HL-60/S4 (cell line): ENCODE data around the gene CDCA5.

Experiments used
- in situ Hi-C: fragments of 300-500 bp; cut with MboI; formaldehyde crosslinking; loops from 2 replicates; pipeline ENCODE4 v1.14.3; 2022; ENCODE audit warnings: low sequenced_read_pairs

The CDCA5 gene, protein sequence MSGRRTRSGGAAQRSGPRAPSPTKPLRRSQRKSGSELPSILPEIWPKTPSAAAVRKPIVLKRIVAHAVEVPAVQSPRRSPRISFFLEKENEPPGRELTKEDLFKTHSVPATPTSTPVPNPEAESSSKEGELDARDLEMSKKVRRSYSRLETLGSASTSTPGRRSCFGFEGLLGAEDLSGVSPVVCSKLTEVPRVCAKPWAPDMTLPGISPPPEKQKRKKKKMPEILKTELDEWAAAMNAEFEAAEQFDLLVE

DNA sequence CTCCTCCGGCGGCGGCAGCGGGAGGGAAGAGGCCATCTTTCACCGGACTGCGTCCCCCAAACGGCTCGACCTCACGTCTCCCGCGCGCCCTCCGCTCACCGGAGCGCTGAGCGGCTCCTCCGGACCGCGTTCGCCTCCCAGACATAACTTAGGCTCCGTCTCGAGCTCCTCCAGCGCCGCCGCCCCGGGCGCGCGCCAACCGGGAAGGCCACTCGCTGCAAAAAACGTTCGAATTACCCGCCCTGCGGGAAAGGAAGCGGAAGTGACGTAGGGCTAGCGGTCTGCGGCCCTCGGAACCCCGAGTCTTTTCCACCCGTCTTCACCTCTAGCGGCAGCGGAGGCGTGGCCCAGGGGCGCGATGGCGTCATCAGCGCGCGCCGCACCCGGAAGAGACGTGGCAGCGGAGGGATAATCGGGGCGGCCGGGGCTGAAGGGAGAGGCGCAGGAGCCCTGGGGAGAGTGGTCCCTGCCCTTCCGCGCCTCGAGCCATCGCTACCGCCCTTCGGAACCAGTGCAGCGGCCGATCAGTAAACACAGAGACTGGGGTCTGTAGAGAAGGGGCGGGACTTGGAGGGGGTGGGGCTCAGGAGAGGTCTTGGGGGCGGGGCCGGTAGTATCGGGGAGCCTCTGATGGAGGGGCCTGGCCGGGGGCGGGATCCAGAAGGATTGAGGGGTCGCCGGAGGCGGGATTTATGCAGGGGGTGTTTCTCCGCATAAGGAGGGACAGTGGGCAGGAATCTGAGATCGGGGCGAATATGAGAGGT, at the start of gene CDCA5, which contains the start of gene ZFPL1:
Gene CDCA5 (minus strand): TSS at position 207 of the 764 bp plus-strand sequence. CDS start 62 bp downstream, at position 145.
Gene ZFPL1 (plus strand): TSS at position 389 of the 764 bp plus-strand sequence. CDS start 477 bp downstream, outside the sequence.
- in situ Hi-C loops, result loop anchor here (5.0 kb wide), 1 partner anchor 57 kb away; the partner anchor contains the start of gene SNX15

DNA sequence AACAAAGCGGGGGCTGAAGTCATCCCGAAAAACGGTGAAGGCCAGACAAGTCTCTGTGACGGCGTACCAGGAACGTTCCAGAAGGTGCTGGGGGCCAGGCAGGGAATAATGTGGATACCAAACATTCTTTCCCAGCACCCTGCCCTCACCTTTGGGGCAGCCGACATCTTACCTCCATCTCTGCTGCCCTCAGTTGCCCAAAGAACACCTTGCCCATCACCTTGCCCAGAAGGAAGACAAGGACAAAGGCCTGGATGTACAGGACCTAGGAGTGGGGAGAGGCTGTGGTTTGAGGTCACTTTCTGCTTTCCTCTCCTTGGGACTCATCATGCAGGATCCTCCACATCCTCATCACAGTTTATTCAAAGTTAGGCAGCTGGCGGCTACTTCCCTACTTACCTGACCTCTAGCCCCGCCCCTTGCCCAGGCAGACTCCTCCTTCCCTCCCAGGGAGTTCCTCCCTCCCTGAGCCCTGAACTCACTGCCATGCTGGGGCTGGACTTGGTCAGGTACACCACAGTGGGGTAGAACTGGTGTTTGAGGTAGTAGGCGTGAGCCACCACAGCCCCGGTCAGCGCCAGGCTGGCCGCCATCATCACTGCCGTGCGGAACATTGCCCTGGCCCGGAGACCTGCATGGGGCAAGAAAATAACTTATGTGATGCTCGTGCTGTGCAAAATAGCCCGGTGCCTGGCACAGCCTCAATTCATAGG, 49.3 kb upstream of the CDCA5 start:
- in situ Hi-C loops, result no loop called here

DNA sequence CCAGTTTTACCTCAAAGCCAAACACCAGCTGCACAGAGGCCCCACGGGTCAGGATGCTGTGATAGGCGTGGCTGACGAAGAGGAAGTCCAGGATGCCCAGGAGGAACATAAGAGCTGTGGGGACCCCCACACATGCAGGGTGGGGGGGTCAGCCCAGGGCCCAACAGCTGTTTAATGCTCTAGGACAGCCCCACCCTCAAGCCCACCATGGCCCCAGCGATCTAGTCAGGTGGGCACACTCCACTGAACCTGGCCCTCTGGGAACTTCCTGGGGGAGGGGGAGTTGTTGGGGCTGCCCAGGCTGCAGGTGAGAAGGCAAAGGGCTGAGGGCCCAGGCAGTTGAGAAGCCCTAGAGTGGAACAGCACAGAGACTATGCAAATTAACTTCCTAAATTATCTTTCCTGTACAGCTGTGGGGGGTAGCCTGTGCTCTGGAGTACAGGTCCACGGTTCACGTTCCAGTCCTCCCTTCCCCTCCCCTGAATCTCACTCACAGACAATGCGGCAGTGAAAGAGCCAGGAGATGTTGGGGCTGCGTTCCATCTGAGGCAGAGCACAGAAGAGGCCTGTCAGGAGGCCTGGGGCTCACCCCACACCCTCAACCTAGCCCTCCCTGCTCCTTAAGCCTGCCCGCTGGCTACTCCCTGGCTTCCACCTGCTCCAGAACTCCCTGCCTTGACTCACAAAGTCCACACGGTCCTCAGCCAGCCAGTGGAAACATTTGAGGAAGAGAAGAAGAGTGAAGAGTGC, 48.6 kb upstream of the CDCA5 start:
- in situ Hi-C loops, result no loop called here

DNA sequence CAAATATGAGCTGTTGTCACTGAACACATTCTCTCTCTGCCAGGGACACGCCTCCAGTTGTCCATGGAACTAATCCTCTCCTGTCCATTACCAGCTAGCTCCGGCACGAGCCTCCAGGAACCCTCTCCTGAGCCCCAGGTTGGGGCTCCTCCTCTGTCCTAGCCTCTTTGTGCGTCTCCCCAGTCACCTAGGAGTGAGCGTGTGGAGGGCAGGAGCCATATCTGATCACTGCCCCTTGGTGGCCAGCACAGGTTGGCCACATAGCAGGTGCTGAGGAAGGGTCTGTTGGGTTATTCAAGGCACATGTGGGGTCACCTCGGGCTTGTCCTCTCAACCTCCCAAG, 48.0 kb upstream of the CDCA5 start:
- in situ Hi-C loops, result no loop called here

DNA sequence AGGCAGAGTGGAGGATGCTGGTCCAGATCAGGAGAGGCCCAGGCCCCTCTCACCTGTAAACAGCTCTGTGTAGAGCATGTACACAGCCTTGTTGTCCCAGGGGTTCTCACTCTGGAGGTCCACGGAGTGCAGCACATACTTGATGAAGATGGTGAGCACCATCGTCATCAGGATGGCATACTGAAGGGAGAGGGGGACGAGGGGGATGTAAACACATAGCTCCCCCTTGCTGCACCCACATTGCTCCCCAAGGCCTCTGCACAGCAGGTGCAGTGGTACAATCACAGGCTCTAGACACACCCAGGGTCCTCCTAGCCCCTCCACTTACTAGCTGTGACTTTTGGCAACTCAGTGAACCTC, 47.6 kb upstream of the CDCA5 start:
- in situ Hi-C loops, result no loop called here

DNA sequence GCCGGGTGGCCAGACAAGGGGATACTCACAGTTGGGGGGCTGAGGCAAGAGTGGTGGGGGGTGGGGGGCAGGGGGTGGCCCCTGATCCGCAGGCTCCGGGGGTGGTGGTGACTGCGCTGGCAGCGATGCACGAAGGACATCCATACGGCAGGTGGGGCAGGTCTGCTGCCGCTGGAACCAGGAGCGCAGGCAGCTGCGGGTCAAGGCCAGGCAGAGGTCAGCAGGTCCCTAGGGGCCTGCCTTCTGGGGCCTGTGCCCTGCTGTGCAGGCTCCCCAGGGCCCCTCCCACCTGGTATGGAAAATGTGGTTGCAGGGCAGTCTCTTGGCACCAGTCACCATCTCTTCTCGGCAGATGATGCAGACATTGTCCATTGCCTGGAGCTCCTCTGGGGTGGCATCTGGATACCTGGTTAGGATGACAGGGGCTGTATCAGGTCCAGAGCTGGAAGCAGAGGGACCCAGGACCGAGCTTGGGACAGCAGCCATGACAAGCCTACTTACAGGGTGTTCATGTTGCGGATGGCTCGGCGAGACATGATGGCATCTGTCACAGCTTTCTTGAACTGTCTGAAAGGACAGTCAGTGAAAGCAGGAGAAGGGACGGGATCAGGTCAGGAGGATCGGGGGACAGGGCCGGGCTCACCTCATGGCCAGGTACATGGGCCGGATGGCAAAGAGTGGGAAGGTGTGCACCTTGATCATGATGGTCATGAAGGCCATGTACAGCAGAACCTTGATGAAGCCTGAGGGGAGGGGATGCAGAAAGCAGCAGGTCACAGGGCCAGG, 47.0 kb upstream of the CDCA5 start:
- in situ Hi-C loops, result no loop called here

DNA sequence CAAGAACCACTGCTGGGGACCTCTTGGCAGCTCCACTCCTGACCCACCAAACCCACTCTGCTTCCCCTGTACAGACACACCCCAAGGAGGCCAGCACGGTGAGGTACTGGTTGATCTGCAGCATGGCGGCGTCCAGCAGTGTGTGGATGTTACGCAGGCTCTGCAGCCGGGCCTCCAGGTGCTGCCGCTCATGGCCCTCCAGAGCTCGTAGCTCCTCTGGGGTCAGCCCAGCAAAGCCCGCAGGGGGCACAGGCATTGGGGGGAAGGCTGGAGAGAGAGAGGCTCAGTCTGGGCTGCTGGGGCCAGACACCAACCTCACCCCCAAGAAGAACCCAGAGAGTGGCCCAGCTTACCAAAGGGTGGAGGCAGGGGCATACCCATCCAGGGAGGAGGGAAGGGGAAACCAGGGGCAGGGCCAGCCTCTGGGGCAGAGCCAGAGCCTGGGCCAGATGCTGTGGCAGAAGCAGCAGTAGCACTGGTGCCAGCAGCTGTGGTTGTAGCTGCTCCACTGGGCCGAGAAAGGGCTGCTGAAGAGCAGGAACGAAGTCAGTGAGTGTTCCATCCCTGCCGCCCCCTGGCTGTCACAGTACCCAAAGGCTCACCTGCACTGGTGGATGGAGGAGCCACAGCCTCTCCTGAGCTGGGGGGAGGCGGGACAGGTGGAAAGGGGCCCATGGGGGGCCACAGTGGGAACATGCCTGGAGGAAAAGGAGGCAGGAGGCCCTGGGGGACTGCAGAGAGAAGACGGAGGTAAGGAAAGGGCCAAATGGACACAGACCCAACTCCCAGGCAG, 46.0 kb upstream of the CDCA5 start:
- in situ Hi-C loops, result no loop called here

DNA sequence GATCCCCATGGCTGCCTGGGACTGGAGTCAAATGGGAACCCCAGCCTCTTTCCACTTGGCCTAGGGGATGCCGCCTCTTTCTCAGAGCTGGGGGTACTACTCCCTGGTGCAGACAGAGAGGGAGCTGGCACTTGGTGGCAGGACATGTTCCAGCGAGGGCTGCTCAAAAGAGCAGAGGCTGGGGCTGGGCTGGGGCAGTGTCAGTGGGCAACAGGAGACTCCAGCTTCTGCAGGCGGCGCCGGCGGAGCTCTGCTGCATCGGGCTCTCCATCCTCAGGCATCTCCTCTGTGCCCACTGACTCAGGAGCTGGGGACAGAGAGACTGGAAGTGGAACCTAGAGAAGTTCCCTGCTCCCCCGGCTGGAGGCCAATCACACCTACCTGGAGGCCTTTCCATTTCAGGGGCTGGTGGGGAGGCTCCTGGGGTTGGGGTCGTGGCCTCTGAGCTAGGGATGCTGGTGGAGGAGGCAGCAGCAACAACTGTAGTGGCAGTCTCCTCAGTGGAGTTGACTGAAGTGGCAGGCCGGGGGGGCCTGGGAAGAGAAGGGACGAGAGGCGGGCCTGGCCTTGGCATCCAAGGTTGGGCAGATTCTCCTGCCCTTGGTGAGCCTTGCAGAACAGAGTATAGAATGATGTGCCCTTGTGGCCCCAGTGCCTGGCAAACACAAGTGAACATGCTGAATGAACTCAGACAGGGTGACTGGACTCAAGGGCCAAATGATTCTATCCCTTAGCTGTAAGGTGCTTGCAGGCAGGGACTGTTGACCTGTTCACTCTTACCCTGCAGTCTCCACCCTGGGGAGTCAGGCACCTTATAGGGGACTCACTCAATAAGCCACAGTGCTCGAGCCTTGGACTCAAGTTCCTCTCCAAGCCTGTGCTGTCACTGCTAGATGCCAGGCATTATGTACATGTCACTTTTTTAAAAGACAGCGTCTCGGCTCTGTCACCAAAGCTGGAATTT, 44.6 kb upstream of the CDCA5 start:
- in situ Hi-C loops, result no loop called here

DNA sequence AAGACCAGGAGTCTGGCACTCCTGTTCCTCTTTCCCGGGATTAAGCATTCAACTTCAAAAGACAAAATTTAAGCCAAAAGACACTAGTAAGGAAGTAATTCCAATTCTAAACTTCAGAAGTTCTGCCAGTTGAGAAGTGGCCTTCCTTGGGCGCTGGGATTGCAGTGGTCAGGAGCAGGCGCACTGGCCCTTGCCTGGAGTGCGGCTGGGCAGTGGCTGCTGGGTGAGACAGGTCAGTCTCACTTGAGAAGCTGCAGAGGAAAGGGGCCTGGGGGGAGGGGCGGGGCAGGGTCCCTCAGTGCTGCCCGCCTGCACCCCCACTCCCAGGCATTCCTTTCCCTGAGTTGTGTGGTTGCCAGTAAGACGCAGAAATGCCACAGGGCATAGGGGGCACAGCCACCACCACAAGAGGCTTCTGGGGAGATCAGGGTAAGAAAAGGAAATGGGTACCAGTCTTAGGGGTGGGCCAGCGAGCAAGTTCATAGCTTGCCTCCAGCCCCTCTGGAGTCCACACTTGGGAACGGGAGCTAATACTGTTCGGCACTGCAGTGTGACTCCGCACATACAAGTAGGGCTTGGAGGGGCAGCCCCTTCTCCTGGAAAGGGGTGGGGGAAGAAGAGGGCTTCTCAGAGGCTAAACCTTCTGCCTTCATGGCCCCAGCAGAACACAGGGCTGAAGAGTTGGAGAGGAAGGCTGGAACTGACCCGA, 43.8 kb upstream of the CDCA5 start:
- in situ Hi-C loops, result no loop called here

DNA sequence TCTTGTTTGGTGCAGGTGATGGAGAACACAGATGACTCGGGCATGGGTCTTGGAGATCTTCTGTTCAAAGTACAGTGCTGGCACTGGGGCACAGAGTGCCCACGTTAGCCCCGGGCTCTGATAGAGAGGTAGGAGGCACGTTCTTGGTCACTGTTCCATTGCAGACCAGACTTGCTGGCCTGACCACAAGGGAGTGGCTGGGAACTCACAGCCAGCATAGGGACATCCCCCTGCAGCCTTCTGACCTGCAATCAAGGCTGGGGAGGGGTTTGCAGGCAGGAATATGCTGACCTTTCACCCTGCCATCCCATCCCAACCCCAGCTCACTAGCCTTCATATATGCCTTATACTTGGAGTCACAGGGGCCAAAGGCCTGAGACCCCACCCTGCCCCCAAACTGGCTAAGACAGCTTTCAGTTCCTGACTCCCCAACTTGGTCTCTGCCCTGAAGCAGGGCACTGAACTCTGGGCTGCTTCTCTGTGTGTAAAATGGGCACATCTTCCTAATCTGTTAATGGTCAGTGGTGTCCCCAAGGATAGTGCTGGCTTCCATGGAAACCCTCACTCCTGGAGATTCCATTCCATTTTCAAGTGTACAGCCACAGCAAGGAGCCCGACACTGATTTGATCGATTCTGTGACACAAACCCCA, 42.9 kb upstream of the CDCA5 start:
- in situ Hi-C loops, result no loop called here

DNA sequence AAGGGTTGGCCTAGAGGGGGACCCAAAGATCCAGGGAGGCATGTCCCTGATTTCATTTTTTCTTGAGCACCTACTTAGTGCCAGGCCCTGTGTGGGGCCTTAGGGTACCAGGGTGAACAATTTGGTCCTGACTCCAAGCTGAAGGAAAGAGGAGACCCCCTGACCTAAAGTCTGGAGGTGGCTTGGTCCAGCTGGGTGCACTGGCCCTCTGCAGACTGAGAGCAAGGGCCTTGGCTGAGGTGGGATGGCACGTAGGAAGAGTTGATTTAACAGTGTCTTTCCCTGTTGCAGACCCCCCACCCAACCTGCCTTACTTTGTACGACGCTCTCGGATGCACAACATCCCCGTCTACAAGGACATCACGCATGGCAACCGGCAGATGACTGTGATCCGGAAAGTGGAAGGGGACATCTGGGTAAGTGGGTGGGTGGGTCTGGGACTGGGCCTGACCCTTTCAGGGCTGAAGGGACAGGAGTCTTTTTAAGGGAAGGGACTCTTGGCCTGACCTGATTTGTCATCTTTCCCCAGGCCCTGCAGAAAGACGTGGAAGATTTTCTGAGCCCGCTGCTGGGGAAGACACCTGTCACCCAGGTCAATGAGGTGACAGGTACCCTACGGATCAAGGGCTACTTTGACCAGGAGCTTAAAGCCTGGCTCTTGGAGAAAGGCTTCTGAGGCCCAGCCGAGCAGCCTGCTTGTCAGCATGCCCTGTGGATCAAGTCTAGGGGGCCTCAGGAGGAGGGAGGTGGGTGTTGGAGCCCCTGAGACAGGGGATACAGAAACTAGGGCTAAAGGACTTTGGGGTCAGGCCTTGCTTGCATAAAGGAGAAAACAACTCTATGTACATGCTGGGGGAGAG, 41.6 kb upstream of the CDCA5 start:
- in situ Hi-C loops, result no loop called here

DNA sequence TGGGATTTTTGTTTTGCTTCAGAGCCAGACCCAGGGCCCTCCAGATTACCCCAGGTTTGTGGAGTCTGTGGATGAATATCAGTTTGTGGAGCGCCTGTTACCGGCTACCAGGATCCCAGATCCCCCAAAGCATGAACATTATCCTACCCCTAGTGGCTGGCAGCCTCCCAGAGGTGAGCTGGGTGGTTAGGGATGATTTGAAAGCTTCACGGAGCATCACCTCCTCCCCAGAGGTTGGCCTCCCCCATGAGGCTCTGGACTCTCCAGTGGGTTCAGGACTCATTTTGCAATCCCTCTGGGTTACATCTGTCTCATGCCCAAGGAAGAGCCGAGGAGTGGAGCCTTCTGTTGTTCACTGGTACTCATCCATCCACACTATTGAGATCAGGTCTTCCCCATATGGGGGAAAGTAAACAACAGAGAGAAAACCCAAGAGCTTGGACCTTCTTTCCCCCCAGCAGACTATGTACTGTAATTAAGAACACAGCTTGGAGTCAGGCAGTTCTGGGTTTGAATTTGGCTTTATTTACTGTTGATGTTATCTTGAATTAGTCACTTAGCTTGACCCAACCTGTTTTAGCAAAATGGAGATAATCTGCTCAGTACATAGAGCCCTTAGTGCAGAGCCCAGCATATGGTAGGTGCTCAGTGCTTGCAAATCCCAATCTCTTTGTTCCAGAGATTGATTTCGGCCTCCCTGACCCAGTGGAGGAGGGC, 40.8 kb upstream of the CDCA5 start:
- in situ Hi-C loops, result no loop called here

DNA sequence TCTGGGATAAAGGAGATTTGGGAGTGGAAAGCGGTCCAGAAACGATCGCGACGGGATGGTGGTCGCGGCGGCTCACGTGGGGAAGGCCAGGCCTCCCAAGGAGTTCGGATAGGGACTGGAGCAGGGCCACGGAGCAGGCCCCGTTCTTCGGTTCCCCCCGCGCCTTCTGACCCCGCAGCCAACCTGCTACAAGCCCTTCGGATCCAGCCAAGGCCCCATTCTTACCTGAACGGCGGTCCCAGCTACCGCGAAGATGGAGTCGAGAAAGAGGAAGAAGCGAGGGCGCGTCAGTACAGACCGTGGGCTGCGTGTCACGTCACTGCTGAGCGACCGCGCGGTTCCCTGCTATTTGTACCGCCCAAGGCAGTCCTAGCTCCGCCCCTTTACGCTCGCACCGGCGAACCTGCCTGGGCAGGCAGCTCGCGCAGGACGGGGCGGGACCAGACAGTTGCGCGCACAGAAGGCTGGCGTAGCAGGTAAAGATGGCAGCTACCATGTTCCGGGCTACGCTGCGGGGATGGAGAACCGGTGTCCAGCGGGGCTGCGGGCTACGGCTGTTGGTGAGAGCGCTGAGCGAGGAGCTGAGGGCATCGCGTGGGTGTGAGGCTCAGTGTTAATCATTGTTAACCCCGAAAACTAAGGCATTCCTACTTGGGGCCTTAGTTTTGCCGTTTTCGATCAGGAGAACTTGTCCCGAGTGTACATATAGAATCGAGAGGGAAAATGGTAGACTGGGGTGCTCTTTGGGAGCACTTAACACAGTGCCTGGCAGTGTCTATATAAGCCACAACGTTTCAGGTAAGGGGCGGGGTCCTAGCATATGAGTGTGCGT, 38.2 kb upstream of the CDCA5 start, which contains the start of the genes FAU and MRPL49:
Gene FAU (minus strand): TSS at position 270 of the 832 bp plus-strand sequence. CDS start 321 bp downstream, outside the sequence.
Gene MRPL49 (plus strand): TSS at position 457 of the 832 bp plus-strand sequence. CDS start 26 bp downstream, at position 483.
- in situ Hi-C loops, result no loop called here

DNA sequence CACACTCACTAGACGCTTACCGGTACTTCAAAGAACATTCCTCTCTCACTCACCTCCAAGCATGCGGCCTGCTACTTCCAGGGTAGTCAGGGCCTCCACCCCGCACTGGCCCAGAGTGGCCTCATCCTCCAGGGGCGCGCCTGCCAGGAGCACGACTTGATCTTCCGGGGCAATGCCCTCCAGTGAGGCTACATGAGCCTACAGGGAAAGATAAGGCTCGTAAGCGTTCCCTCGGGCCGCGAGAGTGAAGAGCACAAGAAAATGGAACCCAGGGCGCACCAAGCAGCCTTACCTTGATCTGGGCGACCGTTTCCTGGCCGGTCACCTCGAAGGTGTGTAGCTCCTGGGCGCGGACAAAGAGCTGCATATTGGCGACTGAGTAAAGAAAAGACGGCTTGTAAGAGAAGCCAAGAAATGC, 37.6 kb upstream of the CDCA5 start:
- in situ Hi-C loops, result no loop called here

DNA sequence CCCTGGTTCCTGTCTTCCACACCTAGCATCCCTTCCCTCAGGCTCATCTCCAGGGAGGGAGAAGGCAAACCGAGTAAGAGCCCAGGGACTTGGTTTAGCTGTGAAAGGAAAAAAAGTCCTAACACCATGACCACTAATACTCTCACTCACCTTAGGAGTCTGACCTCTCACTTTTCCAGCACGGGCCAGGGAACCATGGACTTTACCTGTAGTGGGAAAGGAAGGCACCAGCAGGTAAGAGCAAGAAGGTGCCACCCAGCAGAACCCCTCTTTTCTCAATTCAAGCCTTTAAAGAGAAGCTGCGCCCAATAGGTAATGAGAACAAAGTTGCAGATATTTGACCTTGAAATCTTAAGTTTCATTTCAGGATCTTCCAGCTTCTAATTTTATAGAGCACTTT, 37.0 kb upstream of the CDCA5 start:
- in situ Hi-C loops, result no loop called here
